ENCODE results near the gene PHGDH.

Gene PHGDH

GRCh38 chr1:119714583-119714982, 2.8 kb downstream of the PHGDH start:
- Histone ChIP-seq H3K79me1 (replicated peaks; ENCODE audit: low read length, poor library complexity, severe bottlenecking) (peaks cover 23% of the 10 kb centered on the region), H3K9ac (ENCODE audit: low read length) (peak overlapping the region; percentile 82), H4K8ac (ENCODE audit: low read length) (no peak overlapping the region), H3K27me3 (ENCODE audit: control insufficient read depth in 1 of 2, insufficient read depth in 1 of 2, low read length in 2 of 2) (no peaks in the 10 kb centered on the region), H3K23ac (ENCODE audit: low read length in 2 of 2) (no peak overlapping the region), H2AK5ac (ENCODE audit: low read length, severe bottlenecking) (no peak overlapping the region), H2BK12ac (ENCODE audit: low read length in 2 of 2) (no peak overlapping the region), H3K36me3 (ENCODE audit: control insufficient read depth in 1 of 2, insufficient read depth in 2 of 2, low read depth in 1 of 2, low read length in 2 of 2) (no peaks in the 10 kb centered on the region), H3K9me3 (ENCODE audit: control insufficient read depth, low read length) (no peaks in the 10 kb centered on the region), H2AFZ (ENCODE audit: low read depth, low read length) (no peak overlapping the region), H3K4me1 (ENCODE audit: control insufficient read depth, insufficient read depth, low read depth, low read length) (peaks cover 13% of the 10 kb centered on the region), H2BK120ac (ENCODE audit: low read depth, low read length) (no peak overlapping the region), H3K4me3 (ENCODE audit: insufficient read depth in 1 of 2, low read depth in 1 of 2, low read length in 2 of 2) (peak overlapping the region in 1 of 2 experiments; percentile 44), H4K91ac (ENCODE audit: low read length) (no peak overlapping the region), H3K4me2 (ENCODE audit: low read length, poor library complexity, severe bottlenecking) (no peak overlapping the region), H3K18ac (ENCODE audit: low read depth in 1 of 2, low read length in 2 of 2) (no peak overlapping the region), H3K4ac (ENCODE audit: low read depth in 1 of 2, low read length in 2 of 2) (no peak overlapping the region), H2BK5ac (ENCODE audit: low read depth, low read length, poor library complexity, severe bottlenecking) (no peak overlapping the region), H3K14ac (ENCODE audit: low read length in 2 of 2) (no peak overlapping the region), H3K27ac (ENCODE audit: low read length, poor library complexity, severe bottlenecking) (no peak overlapping the region), H2BK15ac (ENCODE audit: low read depth, poor library complexity, severe bottlenecking) (no peak overlapping the region)
- DNase-seq = peak; percentile 22
- WGBS = 93% methylated on average over 6 of the region's 8 CpGs

- no peaks in the 10 kb centered on the region for H3K9me3 ChIP-seq (ENCODE audit: control insufficient read depth, low read length)
- no peak overlapping the region for H3K27ac ChIP-seq (ENCODE audit: low read length, poor library complexity, severe bottlenecking)
- H2BK5ac ChIP-seq (ENCODE audit: low read depth, low read length, poor library complexity, severe bottlenecking) = no peak overlapping the region
- peak; percentile 68 for DNase-seq
- H3K4me1 ChIP-seq (ENCODE audit: control insufficient read depth, insufficient read depth, low read depth, low read length) = peaks cover 13% of the 10 kb centered on the region
- no peak overlapping the region for H2AFZ ChIP-seq (ENCODE audit: low read depth, low read length)
- H3K4me3 ChIP-seq (ENCODE audit: insufficient read depth in 1 of 2, low read depth in 1 of 2, low read length in 2 of 2) = no peak overlapping the region
- peak overlapping the region; percentile 38 for H4K8ac ChIP-seq (ENCODE audit: low read length)
- peak overlapping the region; percentile 47 to 48 for H3K18ac ChIP-seq (ENCODE audit: low read depth in 1 of 2, low read length in 2 of 2)
- H3K4ac ChIP-seq (ENCODE audit: low read depth in 1 of 2, low read length in 2 of 2) = no peak overlapping the region
- H3K27me3 ChIP-seq (ENCODE audit: control insufficient read depth in 1 of 2, insufficient read depth in 1 of 2, low read length in 2 of 2) = no peaks in the 10 kb centered on the region
- H2BK12ac ChIP-seq (ENCODE audit: low read length in 2 of 2) = no peak overlapping the region
- no peak overlapping the region for H2BK15ac ChIP-seq (ENCODE audit: low read depth, poor library complexity, severe bottlenecking)
- no peak overlapping the region for H3K9ac ChIP-seq (ENCODE audit: low read length)
- H3K23ac ChIP-seq (ENCODE audit: low read length in 2 of 2) = no peak overlapping the region
- H3K36me3 ChIP-seq (ENCODE audit: control insufficient read depth in 1 of 2, insufficient read depth in 2 of 2, low read depth in 1 of 2, low read length in 2 of 2) = no peaks in the 10 kb centered on the region
- H3K79me1 ChIP-seq (replicated peaks; ENCODE audit: low read length, poor library complexity, severe bottlenecking) = peaks cover 28% of the 10 kb centered on the region
- 21% methylated on average over 5 of the region's 5 CpGs for WGBS
- peak overlapping the region in 1 of 2 experiments; percentile 58 for H3K14ac ChIP-seq (ENCODE audit: low read length in 2 of 2)
- no peak overlapping the region for H3K4me2 ChIP-seq (ENCODE audit: low read length, poor library complexity, severe bottlenecking)
- H2AK5ac ChIP-seq (ENCODE audit: low read length, severe bottlenecking) = no peak overlapping the region
- H2BK120ac ChIP-seq (ENCODE audit: low read depth, low read length) = no peak overlapping the region
- H4K91ac ChIP-seq (ENCODE audit: low read length) = peak overlapping the region; percentile 22
These were observed 3.8 kb downstream of the PHGDH start for GRCh38 chr1:119715542-119715941.

- H2BK12ac ChIP-seq (ENCODE audit: low read length in 2 of 2) = no peak overlapping the region
- H3K23ac ChIP-seq (ENCODE audit: low read length in 2 of 2) = peak overlapping the region in 1 of 2 experiments; percentile 44
- H3K4ac ChIP-seq (ENCODE audit: low read depth in 1 of 2, low read length in 2 of 2) = no peak overlapping the region
- no peak overlapping the region for H2BK5ac ChIP-seq (ENCODE audit: low read depth, low read length, poor library complexity, severe bottlenecking)
- no peak overlapping the region for H3K14ac ChIP-seq (ENCODE audit: low read length in 2 of 2)
- no peaks in the 10 kb centered on the region for H3K27me3 ChIP-seq (ENCODE audit: control insufficient read depth in 1 of 2, insufficient read depth in 1 of 2, low read length in 2 of 2)
- peaks cover 12 to 15% of the 10 kb centered on the region in 2 experiments for H3K36me3 ChIP-seq (ENCODE audit: control insufficient read depth in 1 of 2, insufficient read depth in 2 of 2, low read depth in 1 of 2, low read length in 2 of 2)
- H3K18ac ChIP-seq (ENCODE audit: low read depth in 1 of 2, low read length in 2 of 2) = no peak overlapping the region
- H2AK5ac ChIP-seq (ENCODE audit: low read length, severe bottlenecking) = no peak overlapping the region
- H3K79me1 ChIP-seq (replicated peaks; ENCODE audit: low read length, poor library complexity, severe bottlenecking) = peaks cover 37% of the 10 kb centered on the region
- no peak overlapping the region for H3K4me2 ChIP-seq (ENCODE audit: low read length, poor library complexity, severe bottlenecking)
- H2BK120ac ChIP-seq (ENCODE audit: low read depth, low read length) = no peak overlapping the region
- no peak for DNase-seq
- no peak overlapping the region for H3K27ac ChIP-seq (ENCODE audit: low read length, poor library complexity, severe bottlenecking)
- no peak overlapping the region for H2BK15ac ChIP-seq (ENCODE audit: low read depth, poor library complexity, severe bottlenecking)
- no peak overlapping the region for H3K9ac ChIP-seq (ENCODE audit: low read length)
- no peak overlapping the region for H4K8ac ChIP-seq (ENCODE audit: low read length)
- H3K9me3 ChIP-seq (ENCODE audit: control insufficient read depth, low read length) = no peaks in the 10 kb centered on the region
- H4K91ac ChIP-seq (ENCODE audit: low read length) = no peak overlapping the region
- no peak overlapping the region for H3K4me3 ChIP-seq (ENCODE audit: insufficient read depth in 1 of 2, low read depth in 1 of 2, low read length in 2 of 2)
- no peak overlapping the region for H2AFZ ChIP-seq (ENCODE audit: low read depth, low read length)
- peaks cover 14% of the 10 kb centered on the region for H3K4me1 ChIP-seq (ENCODE audit: control insufficient read depth, insufficient read depth, low read depth, low read length)
These were observed 6.7 kb downstream of the PHGDH start for GRCh38 chr1:119718409-119718808.

GRCh38 chr1:119718972-119719371, 7.2 kb downstream of the PHGDH start:
- H3K27ac ChIP-seq (ENCODE audit: low read length, poor library complexity, severe bottlenecking) = no peak overlapping the region
- H3K36me3 ChIP-seq (ENCODE audit: control insufficient read depth in 1 of 2, insufficient read depth in 2 of 2, low read depth in 1 of 2, low read length in 2 of 2) = peaks cover 12 to 20% of the 10 kb centered on the region in 2 experiments
- no peak overlapping the region for H2BK5ac ChIP-seq (ENCODE audit: low read depth, low read length, poor library complexity, severe bottlenecking)
- H3K9me3 ChIP-seq (ENCODE audit: control insufficient read depth, low read length) = no peaks in the 10 kb centered on the region
- H2BK120ac ChIP-seq (ENCODE audit: low read depth, low read length) = no peak overlapping the region
- peaks cover 12% of the 10 kb centered on the region for H3K4me1 ChIP-seq (ENCODE audit: control insufficient read depth, insufficient read depth, low read depth, low read length)
- no peak overlapping the region for H3K4me2 ChIP-seq (ENCODE audit: low read length, poor library complexity, severe bottlenecking)
- H4K91ac ChIP-seq (ENCODE audit: low read length) = no peak overlapping the region
- H2BK15ac ChIP-seq (ENCODE audit: low read depth, poor library complexity, severe bottlenecking) = no peak overlapping the region
- no peak overlapping the region for H3K23ac ChIP-seq (ENCODE audit: low read length in 2 of 2)
- no peak overlapping the region for H2BK12ac ChIP-seq (ENCODE audit: low read length in 2 of 2)
- no peak overlapping the region for H4K8ac ChIP-seq (ENCODE audit: low read length)
- no peaks in the 10 kb centered on the region for H3K27me3 ChIP-seq (ENCODE audit: control insufficient read depth in 1 of 2, insufficient read depth in 1 of 2, low read length in 2 of 2)
- no peak overlapping the region for H3K4me3 ChIP-seq (ENCODE audit: insufficient read depth in 1 of 2, low read depth in 1 of 2, low read length in 2 of 2)
- no peak overlapping the region for H3K4ac ChIP-seq (ENCODE audit: low read depth in 1 of 2, low read length in 2 of 2)
- no peak overlapping the region for H2AFZ ChIP-seq (ENCODE audit: low read depth, low read length)
- no peak for DNase-seq
- H3K79me1 ChIP-seq (replicated peaks; ENCODE audit: low read length, poor library complexity, severe bottlenecking) = peaks cover 34% of the 10 kb centered on the region
- H3K14ac ChIP-seq (ENCODE audit: low read length in 2 of 2) = no peak overlapping the region
- H3K18ac ChIP-seq (ENCODE audit: low read depth in 1 of 2, low read length in 2 of 2) = no peak overlapping the region
- 100% methylated on average over 3 of the region's 3 CpGs for WGBS
- no peak overlapping the region for H3K9ac ChIP-seq (ENCODE audit: low read length)
- no peak overlapping the region for H2AK5ac ChIP-seq (ENCODE audit: low read length, severe bottlenecking)
